Heart left ventricle (tissue), 16 donors: Measurements from ENCODE around the gene SH3YL1. TPM values are rescaled to one million over a fixed set of nuclear protein-coding genes. Genes with fewer than 3 reads are reported as not detected.

Experiments used
- ATAC-seq, 4 donors: fragments of 200-7000 bp; cut with Tn5 transposase; one replicate each; pipeline ENCODE4 v1.9.1; 2020 to 2022; ENCODE audit warnings: moderate library complexity in 4 of 4, mild to moderate bottlenecking in 3 of 4, moderate number of reproducible peaks in 1 of 4
- DNase-seq, 5 donors: peaks; one replicate each; pipeline ENCODE4 v3.0.0-alpha.2; 2020
- H3K27ac ChIP-seq, 12 donors: fragments of 200-600 bp; sonication (generic) in 4 of 12; one replicate each; pipeline versions ENCODE4 v1.5.0 to v1.8.0; 2016 to 2022; ENCODE audit warnings: mild to moderate bottlenecking in 2 of 12
- H3K27me3 ChIP-seq, 9 donors: fragments of 200-600 bp; sonication (generic) in 2 of 9; one replicate each; pipeline versions ENCODE4 v1.5.1 to v1.8.0; 2016 to 2022; ENCODE audit warnings: mild to moderate bottlenecking in 3 of 9
- H3K36me3 ChIP-seq, 9 donors: fragments of 200-600 bp; sonication (generic) in 2 of 9; one replicate each; pipeline versions ENCODE4 v1.5.0 to v1.8.0; 2018 to 2022; ENCODE audit warnings: mild to moderate bottlenecking in 2 of 9
- H3K4me1 ChIP-seq, 12 donors: fragments of 200-600 bp; sonication (generic) in 4 of 12; one replicate each; pipeline versions ENCODE4 v1.5.0 to v1.8.0; 2016 to 2022; ENCODE audit warnings: mild to moderate bottlenecking in 3 of 12
- H3K4me3 ChIP-seq, 12 donors: fragments of 200-600 bp; sonication (generic) in 4 of 12; one replicate each; pipeline versions ENCODE4 v1.5.0 to v1.8.0; 2017 to 2022; ENCODE audit warnings: mild to moderate bottlenecking in 9 of 12, moderate library complexity in 4 of 12
- H3K9me3 ChIP-seq, 12 donors: fragments of 200-600 bp; sonication (generic) in 4 of 12; one replicate each; pipeline versions ENCODE4 v1.5.0 to v1.8.0; 2016 to 2022; ENCODE audit warnings: mild to moderate bottlenecking in 1 of 12
- POLR2A ChIP-seq, 2 donors: fragments of 450-650 bp; IDR thresholded peaks; one replicate each; pipeline ENCODE4 v1.6.1; 2017; ENCODE audit warnings: antibody characterized with exemption in 2 of 2, mild to moderate bottlenecking in 2 of 2, moderate library complexity in 2 of 2
- WGBS, 4 donors: extraction: QIAGEN DNeasy Blood & Tissue Kit in 2 of 4; methylation state at CpG; one replicate each; pipeline versions ENCODE4 v1.1.5 to v1.1.7; 2013 to 2018; 5-methylcytosine and 5-hydroxymethylcytosine counted together
- intact Hi-C, 10 donors: fragments of 100-400 bp; cut with DNase I; formaldehyde crosslinking; loops; one replicate each; pipeline versions ENCODE4 v1.11.1 to v1.14.2; 2022
- polyA plus RNA-seq, 2 donors: library from polyadenylated mRNA; stranded (reverse); fragments of 200-250 nt; gene quantifications; one replicate each; pipeline ENCODE4 v1.2.3, GENCODE V29; 2013
- total RNA-seq, 9 donors: library from RNA; depleted of rRNA in 2 of 9; stranded (reverse); fragments of >200 nt in 2 of 9; fragmentation: NEBNext Ultra II Directional in 3 of 9; extraction: Animal tissue kit (Norgen Biotek cat#: 25700) in 3 of 9; gene quantifications; one replicate each; pipeline versions ENCODE4 v1.1.0 to v1.2.4, GENCODE V29; 2016 to 2023
- TF ChIP-seq, protein P1 (sequence below), 12 donors: fragments of 200-600 bp; sonication (generic) in 4 of 12; IDR thresholded peaks; one replicate each; pipeline versions ENCODE4 v1.5.0 to v1.8.0; 2018 to 2022; ENCODE audit warnings: antibody characterized with exemption in 12 of 12, mild to moderate bottlenecking in 5 of 12
- donor health status: ischemic (EF 13 %, LVEDD 7.1; RV severe dilation, severe dysfunction).
- donor health status: healthy with polysubstance abuse.
- donor health status: DM: no; HTN: yes; CAD: no.
- donor health status: DM: no; HTN: no; CAD: no.
- donor health status: ischemic (EF 25% LVEDD 6.9; RV normal size, moderate dysfunction).
- donor health status: ischemic (EF 25% LVEDD 5.7; RV mildly dilated, moderate dysfunction).
- donor health status: healthy.
- donor health status: DM: yes; HTN: yes; CAD: no.
- donor health status: ischemic (EF 35%, LVEDD 5.7; RV mildly dilated, moderate dysfunction).
- donor health status: nonischemic (EF 11% LVEDD 7.7; RV severe dilation, severe dysfunction).
- donor health status: DM: yes; HTN: yes; CAD: no.
- donor health status: PGD.
- donor health status: ischemic (EF 29% LVEDD 5.4; RV normal size, mild dysfunction).
- donor health status: nonischemic (EF 23%, LVEDD 6.1; RV moderate dilation, normal function).

SH3YL1 gene
- total and polyA plus RNA-seq, 11 donors: 4.9 to 16.4 (median 10.5) TPM

DNA sequence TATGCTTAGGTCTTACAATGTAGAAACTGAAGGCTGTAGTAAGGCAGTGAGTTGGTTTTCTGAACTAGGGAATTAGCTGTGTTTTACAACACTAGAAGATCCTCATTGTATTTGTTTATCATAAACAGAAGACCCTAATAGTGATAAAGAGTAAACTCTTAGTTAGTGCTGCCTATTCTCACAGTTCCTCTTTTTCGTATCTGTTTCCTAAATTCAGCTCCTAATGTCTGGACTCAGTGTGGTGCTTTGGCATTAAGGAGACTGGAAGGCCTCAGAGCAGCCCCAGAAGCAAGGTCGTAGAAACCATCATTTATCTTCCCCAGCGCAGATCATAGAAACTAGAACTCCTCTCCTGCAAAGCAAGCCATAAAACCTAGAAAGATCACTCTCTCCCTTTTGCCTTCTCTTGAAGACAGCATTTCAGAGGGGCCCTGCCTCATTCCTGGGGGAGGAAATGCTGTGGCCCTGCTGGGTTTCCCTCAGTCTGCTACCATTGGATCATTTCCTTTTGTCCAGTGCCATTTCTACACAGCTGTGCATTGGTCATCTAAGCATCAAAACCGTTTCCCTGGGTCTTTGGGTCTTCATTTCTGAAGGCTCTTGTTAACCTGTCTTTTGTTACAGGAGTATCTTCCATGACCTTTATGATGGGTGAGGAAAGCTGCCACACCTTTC, 5.7 kb upstream of the SH3YL1 start:
- Histone ChIP-seq H3K27me3 (no peaks in the 10 kb centered on the region), H3K4me1 (peaks cover 0 to 36% (median 17%) of the 10 kb centered on the region in 12 donors), H3K27ac (no peak overlapping the region), H3K4me3 (no peak overlapping the region), H3K9me3 (no peaks in the 10 kb centered on the region), H3K36me3 (peaks cover 0 to 33% (median 27%) of the 10 kb centered on the region in 9 donors)
- TF ChIP-seq POLR2A (IDR thresholded peaks at IDR 0.05): no peak
- TF ChIP-seq, protein P1, sequence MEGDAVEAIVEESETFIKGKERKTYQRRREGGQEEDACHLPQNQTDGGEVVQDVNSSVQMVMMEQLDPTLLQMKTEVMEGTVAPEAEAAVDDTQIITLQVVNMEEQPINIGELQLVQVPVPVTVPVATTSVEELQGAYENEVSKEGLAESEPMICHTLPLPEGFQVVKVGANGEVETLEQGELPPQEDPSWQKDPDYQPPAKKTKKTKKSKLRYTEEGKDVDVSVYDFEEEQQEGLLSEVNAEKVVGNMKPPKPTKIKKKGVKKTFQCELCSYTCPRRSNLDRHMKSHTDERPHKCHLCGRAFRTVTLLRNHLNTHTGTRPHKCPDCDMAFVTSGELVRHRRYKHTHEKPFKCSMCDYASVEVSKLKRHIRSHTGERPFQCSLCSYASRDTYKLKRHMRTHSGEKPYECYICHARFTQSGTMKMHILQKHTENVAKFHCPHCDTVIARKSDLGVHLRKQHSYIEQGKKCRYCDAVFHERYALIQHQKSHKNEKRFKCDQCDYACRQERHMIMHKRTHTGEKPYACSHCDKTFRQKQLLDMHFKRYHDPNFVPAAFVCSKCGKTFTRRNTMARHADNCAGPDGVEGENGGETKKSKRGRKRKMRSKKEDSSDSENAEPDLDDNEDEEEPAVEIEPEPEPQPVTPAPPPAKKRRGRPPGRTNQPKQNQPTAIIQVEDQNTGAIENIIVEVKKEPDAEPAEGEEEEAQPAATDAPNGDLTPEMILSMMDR (IDR thresholded peaks at IDR 0.05): no peak
- ATAC-seq: no peak
- DNase-seq: no peak
- WGBS, 4 donors: 63 to 80% (median 77%) methylated on average over 4 of the region's 4 CpGs
- intact Hi-C loops: no loop called here

DNA sequence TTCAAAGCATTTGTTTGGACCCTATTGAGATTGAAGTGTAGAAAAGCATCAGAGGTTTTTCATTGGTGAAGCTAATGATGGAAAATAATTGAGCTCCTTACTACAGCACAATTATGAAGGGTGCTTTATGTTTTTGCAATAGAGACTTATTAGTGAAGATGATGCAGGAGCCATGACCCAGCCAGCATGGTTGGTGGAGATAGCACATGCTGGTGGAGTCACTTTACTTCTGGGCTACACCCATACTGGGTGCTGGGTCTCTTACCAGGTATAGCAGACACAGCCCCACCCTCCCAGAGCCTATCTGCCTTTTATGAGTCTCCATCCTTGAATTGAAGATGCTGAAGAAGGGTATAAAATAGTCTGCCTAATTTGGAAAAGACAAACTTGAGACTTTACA, 4.5 kb upstream of the SH3YL1 start:
- no peaks in the 10 kb centered on the region for H3K9me3 ChIP-seq
- H3K4me1 ChIP-seq: peaks cover 0 to 46% (median 22%) of the 10 kb centered on the region in 12 donors
- H3K27me3 ChIP-seq: no peaks in the 10 kb centered on the region
- no peak for ATAC-seq
- intact Hi-C loops: no loop called here
- TF ChIP-seq POLR2A (IDR thresholded peaks at IDR 0.05): no peak
- TF ChIP-seq, protein P1 (IDR thresholded peaks at IDR 0.05): no peak
- no peak overlapping the region for H3K4me3 ChIP-seq
- no peak overlapping the region for H3K27ac ChIP-seq
- H3K36me3 ChIP-seq: peaks cover 0 to 21% (median 15%) of the 10 kb centered on the region in 9 donors
- DNase-seq: no peak

DNA sequence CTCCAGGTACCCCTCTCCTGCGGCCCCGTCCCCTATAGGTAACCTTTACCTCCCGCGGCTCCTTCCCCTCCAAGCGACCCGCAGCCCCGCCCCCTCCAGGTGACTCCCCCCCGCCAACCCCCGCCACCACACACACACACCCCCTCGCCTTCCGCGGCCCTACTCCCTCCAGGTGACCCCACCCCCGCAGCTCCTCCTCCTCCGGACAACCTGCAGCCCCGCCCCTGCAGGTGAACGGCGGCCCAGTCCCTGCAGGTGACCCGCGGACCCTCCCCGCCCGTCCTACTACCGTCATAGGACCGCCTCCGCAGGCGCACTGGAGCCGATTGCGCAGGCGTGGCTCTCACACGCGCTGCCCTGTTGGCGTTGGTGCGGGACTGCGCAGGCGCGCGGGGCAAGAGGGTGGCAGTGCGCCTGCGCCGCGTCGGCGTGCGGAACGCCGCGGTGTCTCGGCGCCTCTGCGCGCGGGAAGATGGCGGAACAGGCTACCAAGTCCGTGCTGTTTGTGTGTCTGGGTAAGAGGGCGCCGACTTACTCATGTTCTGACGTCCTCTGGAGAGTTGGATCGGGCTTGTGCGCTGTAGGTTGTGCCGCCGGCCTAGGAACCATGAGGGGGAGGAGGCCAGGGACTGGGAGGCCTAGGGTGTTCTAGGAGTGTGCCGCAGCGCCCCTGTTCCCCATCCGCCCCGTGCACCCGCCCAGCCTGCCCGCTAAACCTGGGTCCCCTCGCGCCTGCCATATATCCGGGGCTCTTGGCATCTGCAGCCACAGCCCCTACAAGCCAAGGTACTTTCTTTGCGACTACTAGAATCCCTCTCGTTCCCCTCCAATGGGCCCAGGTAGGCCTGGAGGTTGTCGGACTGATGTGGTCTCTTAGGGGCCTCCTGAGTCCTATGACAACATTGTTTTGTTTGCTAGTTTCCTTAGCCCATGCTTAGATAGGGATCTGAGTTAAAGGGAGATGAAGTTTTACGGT, 949 bp upstream of the SH3YL1 start, which contains the start of gene ACP1:
ACP1 (plus strand) TSS at position 455 of the 976 bp plus-strand sequence; CDS start at position 473, 18 bp downstream.
- TF ChIP-seq POLR2A (IDR thresholded peaks at IDR 0.05): peak in 1 of 2 donors; percentile 65
- TF ChIP-seq, protein P1 (IDR thresholded peaks at IDR 0.05): peak in 1 of 12 donors; percentile 3
- Histone ChIP-seq H3K27ac (peak within 1 kb of the TSS; percentile 44 to 85 (median 74)), H3K4me3 (peak within 1 kb of the TSS; percentile 71 to 92 (median 84)), H3K27me3 (no peaks in the 10 kb centered on the region), H3K9me3 (no peaks in the 10 kb centered on the region), H3K4me1 (peaks cover 0 to 48% (median 22%) of the 10 kb centered on the region in 12 donors), H3K36me3 (peaks cover 0 to under 1% (median 0%) of the 10 kb centered on the region in 9 donors)
- intact Hi-C loops: no loop called here
- WGBS, 4 donors: 0 to 1% (median 0%) methylated on average over 37 to 73 of the region's 73 CpGs
- peak; percentile 93 to 98 (median 94) for DNase-seq
- ATAC-seq: peak; percentile 92 to 98 (median 98)
